PFSK-1 (cell line): ENCODE results near the gene GCLC.

Experiments used
- FOXP2 ChIP-seq: optimal IDR thresholded peaks from 2 replicates; pipeline ENCODE3; 2011; ENCODE audit warnings: borderline replicate concordance, control low read depth, inconsistent platforms; ENCODE audit not compliant: insufficient read depth; ENCODE audit errors: extremely low read length, extremely low read depth
- TAF1 ChIP-seq: IDR thresholded peaks from 2 replicates; pipeline ENCODE4 v1.6.1; 2012; ENCODE audit warnings: low read length, control low read depth, borderline replicate concordance; ENCODE audit not compliant: insufficient read depth
- TF ChIP-seq, protein P1 (sequence below), 2 experiments: IDR thresholded peaks; 2 replicates each; pipeline versions ENCODE4 v1.6.1 to v1.8.0; 2011 to 2012; ENCODE audit warnings: low read depth in 2 of 2, low read length in 2 of 2, control low read depth in 1 of 2, inconsistent platforms in 1 of 2, mild to moderate bottlenecking in 1 of 2, moderate library complexity in 1 of 2; ENCODE audit not compliant: insufficient read depth in 1 of 2

DNA sequence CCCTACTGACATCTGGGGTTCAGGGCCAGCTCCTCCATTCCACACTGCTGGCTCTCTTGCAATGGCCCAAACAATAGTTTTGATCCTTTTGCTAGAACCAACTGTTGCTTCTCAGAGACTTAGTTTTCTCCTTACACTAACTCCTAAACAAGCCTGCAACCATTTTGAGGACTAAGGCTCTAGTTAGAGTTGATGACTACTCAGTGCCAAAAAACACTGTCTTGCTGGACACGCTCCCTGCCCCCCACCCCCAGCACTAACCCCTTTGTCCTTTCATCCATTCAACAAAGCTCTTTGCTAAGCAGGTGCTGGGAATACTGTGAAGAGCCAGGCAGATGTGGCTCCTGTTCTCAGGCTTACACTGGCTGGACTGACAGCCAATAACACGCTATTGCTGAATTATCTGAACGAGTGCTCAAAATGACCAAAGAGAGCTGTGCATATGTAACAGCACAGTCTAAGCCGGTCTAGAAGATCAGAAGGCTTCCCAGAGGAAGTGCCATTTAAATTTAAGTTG lies 17.6 kb downstream of the GCLC start:
- TF ChIP-seq FOXP2: no peak
- TF ChIP-seq TAF1: no peak
- TF ChIP-seq, protein P1, sequence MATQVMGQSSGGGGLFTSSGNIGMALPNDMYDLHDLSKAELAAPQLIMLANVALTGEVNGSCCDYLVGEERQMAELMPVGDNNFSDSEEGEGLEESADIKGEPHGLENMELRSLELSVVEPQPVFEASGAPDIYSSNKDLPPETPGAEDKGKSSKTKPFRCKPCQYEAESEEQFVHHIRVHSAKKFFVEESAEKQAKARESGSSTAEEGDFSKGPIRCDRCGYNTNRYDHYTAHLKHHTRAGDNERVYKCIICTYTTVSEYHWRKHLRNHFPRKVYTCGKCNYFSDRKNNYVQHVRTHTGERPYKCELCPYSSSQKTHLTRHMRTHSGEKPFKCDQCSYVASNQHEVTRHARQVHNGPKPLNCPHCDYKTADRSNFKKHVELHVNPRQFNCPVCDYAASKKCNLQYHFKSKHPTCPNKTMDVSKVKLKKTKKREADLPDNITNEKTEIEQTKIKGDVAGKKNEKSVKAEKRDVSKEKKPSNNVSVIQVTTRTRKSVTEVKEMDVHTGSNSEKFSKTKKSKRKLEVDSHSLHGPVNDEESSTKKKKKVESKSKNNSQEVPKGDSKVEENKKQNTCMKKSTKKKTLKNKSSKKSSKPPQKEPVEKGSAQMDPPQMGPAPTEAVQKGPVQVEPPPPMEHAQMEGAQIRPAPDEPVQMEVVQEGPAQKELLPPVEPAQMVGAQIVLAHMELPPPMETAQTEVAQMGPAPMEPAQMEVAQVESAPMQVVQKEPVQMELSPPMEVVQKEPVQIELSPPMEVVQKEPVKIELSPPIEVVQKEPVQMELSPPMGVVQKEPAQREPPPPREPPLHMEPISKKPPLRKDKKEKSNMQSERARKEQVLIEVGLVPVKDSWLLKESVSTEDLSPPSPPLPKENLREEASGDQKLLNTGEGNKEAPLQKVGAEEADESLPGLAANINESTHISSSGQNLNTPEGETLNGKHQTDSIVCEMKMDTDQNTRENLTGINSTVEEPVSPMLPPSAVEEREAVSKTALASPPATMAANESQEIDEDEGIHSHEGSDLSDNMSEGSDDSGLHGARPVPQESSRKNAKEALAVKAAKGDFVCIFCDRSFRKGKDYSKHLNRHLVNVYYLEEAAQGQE (IDR thresholded peaks at IDR 0.05; ENCODE audit: insufficient read depth in 1 of 2, low read depth in 2 of 2, low read length in 2 of 2): no peak
